WTC11 (cell line): ENCODE measurements around the gene R3HDM1. TPM values are rescaled to one million over a fixed set of nuclear protein-coding genes. Genes with fewer than 3 reads are reported as not detected.

Source experiments
- ATAC-seq: fragments of 200-7000 bp; cut with Tn5 transposase; 2 replicates; pipeline ENCODE4 v1.10.0; 2021; ENCODE audit warnings: mild to moderate bottlenecking, moderate library complexity
- CTCF ChIA-PET: fragments of 300-600 bp; sonication (Branson Sonifier 250); formaldehyde crosslinking; loops from one replicate; lab custom pipeline; 2021; ENCODE audit warnings: antibody characterized with exemption; lab: Charles Lee
- POLR2A ChIA-PET: fragments of 350-600 bp; sonication (Branson Sonifier 250); formaldehyde crosslinking; loops from one replicate; lab custom pipeline; 2021; ENCODE audit warnings: antibody characterized with exemption; lab: Charles Lee
- DNase-seq: peaks from one replicate; pipeline ENCODE4 v3.0.0; 2021; ENCODE audit warnings: low spot score
- H3K27ac Mint-ChIP-seq: 2 replicates; pipeline ENCODE4 v1.8.0; 2021; ENCODE audit warnings: mixed read lengths
- H3K27me3 Mint-ChIP-seq: 2 replicates; pipeline ENCODE4 v1.8.0; 2021; ENCODE audit warnings: low read depth, mild to moderate bottlenecking, moderate library complexity, mixed read lengths
- H3K36me3 Mint-ChIP-seq: 2 replicates; pipeline ENCODE4 v1.8.0; 2021; ENCODE audit warnings: mixed read lengths
- H3K4me1 Mint-ChIP-seq: 2 replicates; pipeline ENCODE4 v1.8.0; 2022; ENCODE audit warnings: mixed read lengths
- H3K4me3 Mint-ChIP-seq: 2 replicates; pipeline ENCODE4 v1.8.0; 2021; ENCODE audit warnings: mild to moderate bottlenecking, moderate library complexity, mixed read lengths
- H3K9me3 Mint-ChIP-seq: 2 replicates; pipeline ENCODE4 v1.8.0; 2021; ENCODE audit warnings: mixed read lengths
- AR ChIP-seq: fragments of 250-450 bp; sonication (Bioruptor Pico); IDR thresholded peaks from 2 replicates; pipeline ENCODE4 v1.9.0; 2021; ENCODE audit warnings: mild to moderate bottlenecking
- E2F1 ChIP-seq: sonication (generic); formaldehyde crosslinking; IDR thresholded peaks from 2 replicates; pipeline ENCODE4 v1.8.0; 2022; ENCODE audit warnings: mild to moderate bottlenecking, missing genetic modification reagents
- EMX1 ChIP-seq: fragments of 250-450 bp; sonication (Bioruptor Pico); IDR thresholded peaks from 2 replicates; pipeline ENCODE4 v1.8.0; 2021; ENCODE audit warnings: mild to moderate bottlenecking
- ETV6 ChIP-seq: sonication (generic); formaldehyde crosslinking; IDR thresholded peaks from 2 replicates; pipeline ENCODE4 v1.8.1; 2022; ENCODE audit warnings: mild to moderate bottlenecking, missing genetic modification reagents
- FOXP4 ChIP-seq: sonication (generic); formaldehyde crosslinking; IDR thresholded peaks from 2 replicates; pipeline ENCODE4 v1.8.0; 2022; ENCODE audit warnings: mild to moderate bottlenecking, missing genetic modification reagents
- GRHL2 ChIP-seq: fragments of 250-450 bp; sonication (Bioruptor Pico); IDR thresholded peaks from 2 replicates; pipeline ENCODE4 v1.8.0; 2022; ENCODE audit warnings: mild to moderate bottlenecking, moderate library complexity; ENCODE audit not compliant: insufficient replicate concordance, severe bottlenecking
- IRF1 ChIP-seq: sonication (generic); formaldehyde crosslinking; IDR thresholded peaks from 2 replicates; pipeline ENCODE4 v1.8.0; 2023; ENCODE audit warnings: missing genetic modification reagents
- JAZF1 ChIP-seq: fragments of 250-450 bp; sonication (Bioruptor Pico); IDR thresholded peaks from 2 replicates; pipeline ENCODE4 v1.9.0; 2021; ENCODE audit warnings: moderate library complexity, mild to moderate bottlenecking, inconsistent platforms
- NFYB ChIP-seq: sonication (generic); formaldehyde crosslinking; conservative IDR thresholded peaks from 2 replicates; pipeline ENCODE4 v1.8.0; 2022; ENCODE audit warnings: low read depth, missing genetic modification reagents
- SP1 ChIP-seq: sonication (generic); formaldehyde crosslinking; conservative IDR thresholded peaks from 2 replicates; pipeline ENCODE4 v1.8.1; 2022; ENCODE audit warnings: missing genetic modification reagents
- ZBTB21 ChIP-seq: sonication (generic); formaldehyde crosslinking; IDR thresholded peaks from 2 replicates; pipeline ENCODE4 v1.8.1; 2023; ENCODE audit warnings: mild to moderate bottlenecking, missing genetic modification reagents, borderline replicate concordance
- ZNF263 ChIP-seq: sonication (generic); formaldehyde crosslinking; IDR thresholded peaks from 2 replicates; pipeline ENCODE4 v1.8.1; 2022; ENCODE audit warnings: low read depth, mild to moderate bottlenecking, moderate library complexity, missing genetic modification reagents
- ZSCAN18 ChIP-seq: fragments of 250-450 bp; sonication (Bioruptor Pico); IDR thresholded peaks from 2 replicates; pipeline ENCODE4 v2.1.2; 2022; ENCODE audit warnings: mild to moderate bottlenecking, moderate library complexity
- total RNA-seq: library from RNA; stranded (reverse); gene quantifications from 3 replicates; pipeline ENCODE4 v1.2.3, GENCODE V29; 2021

The R3HDM1 gene
- total RNA-seq, 1 experiment from 2014 or later, result 58.4 TPM

- 0 out of 2 replicates have a peak, but pooled peaks have one; percentile 15 for TF ChIP-seq FOXP4 (CRISPR knock-in tag)
- no peak for TF ChIP-seq ETV6 (CRISPR knock-in tag)
- 0 out of 2 replicates have a peak, but pooled peaks have one; percentile 16 for TF ChIP-seq ZBTB21 (CRISPR knock-in tag)
- peak; percentile 65; the same call in 1 of the 2 replicates for TF ChIP-seq SP1 (CRISPR knock-in tag)
- TF ChIP-seq GRHL2, result no peak
- no peak for TF ChIP-seq NFYB (CRISPR knock-in tag)
- peak; percentile 69; the same call in 1 of the 2 replicates for TF ChIP-seq E2F1
- TF ChIP-seq AR, result no peak
- no peak for TF ChIP-seq JAZF1 (CRISPR knock-in tag)
- 0 out of 2 replicates have a peak, but pooled peaks have one; percentile 32 for TF ChIP-seq IRF1 (CRISPR knock-in tag)
- TF ChIP-seq, all 79 proteins: peak for 23
Measured at GRCh38 chr2:135741395-135742324, 210.4 kb downstream of the R3HDM1 start, which contains the start of gene UBXN4 (continued).

- Mint-ChIP-seq H3K4me3 (peak overlapping the region; percentile 96), H3K36me3 (0 out of 2 replicates have a peak, but pooled peaks cover 9% of the 10 kb centered on the region)
- no peak; the same call in 1 of the 2 replicates for TF ChIP-seq EMX1 (CRISPR knock-in tag)
- no peak for TF ChIP-seq ZNF263
- no peak for TF ChIP-seq IRF1 (CRISPR knock-in tag)
- no peak for TF ChIP-seq ZSCAN18
- TF ChIP-seq, all 79 proteins: peak for 0
- no peaks in the 10 kb centered on the region for H3K9me3 Mint-ChIP-seq
- H3K27me3 Mint-ChIP-seq, result no peaks in the 10 kb centered on the region
- ATAC-seq (peak; percentile 1), DNase-seq (peak; percentile 48)
- peaks cover 21% of the 10 kb centered on the region for H3K4me1 Mint-ChIP-seq
- peak overlapping the region; percentile 99 for H3K27ac Mint-ChIP-seq
- CTCF ChIA-PET, result no interaction called here
- POLR2A ChIA-PET, result no interaction called here
Measured at GRCh38 chr2:135742325-135742757, 211.1 kb downstream of the R3HDM1 start.
